K562 (cell line): ENCODE results near the gene HCRTR1. TPM values are rescaled to one million over a fixed set of nuclear protein-coding genes. Genes with fewer than 3 reads are reported as not detected.

ENCODE experiments used
- ARID1B ChIP-seq: fragments of 450-650 bp; IDR thresholded peaks from 2 replicates; pipeline ENCODE4 v1.6.1; 2016; ENCODE audit warnings: antibody characterized with exemption, mild to moderate bottlenecking, inconsistent platforms
- COPS2 ChIP-seq: fragments of 450-650 bp; conservative IDR thresholded peaks from 2 replicates; pipeline ENCODE4 v1.6.1; 2016; ENCODE audit warnings: mild to moderate bottlenecking, moderate library complexity
- GABPA ChIP-seq: fragments of 200-800 bp; sonication (Bioruptor generic); conservative IDR thresholded peaks from 2 replicates; pipeline ENCODE4 v1.6.1; 2016; ENCODE audit warnings: low read depth, missing genetic modification characterization, missing compliant biosample characterization
- KHSRP ChIP-seq: fragments of 450-650 bp; IDR thresholded peaks from 2 replicates; pipeline ENCODE4 v1.6.1; 2017
- LEF1 ChIP-seq: fragments of 450-650 bp; IDR thresholded peaks from 2 replicates; pipeline ENCODE4 v1.6.1; 2016; ENCODE audit warnings: mild to moderate bottlenecking
- MBD2 ChIP-seq: sonication (generic); IDR thresholded peaks from 2 replicates; pipeline ENCODE4 v1.6.1; 2016; ENCODE audit warnings: low read depth, borderline replicate concordance
- NCOA6 ChIP-seq: fragments of 450-650 bp; IDR thresholded peaks from 2 replicates; pipeline ENCODE4 v1.6.1; 2017; ENCODE audit warnings: mild to moderate bottlenecking
- OTX1 ChIP-seq: fragments of 450-650 bp; formaldehyde crosslinking; IDR thresholded peaks from 2 replicates; pipeline ENCODE4 v1.4.0; 2022; ENCODE audit warnings: mild to moderate bottlenecking
- PHTF2 ChIP-seq: fragments of 250-450 bp; sonication (Bioruptor Pico); IDR thresholded peaks from 2 replicates; pipeline ENCODE4 v1.5.0; 2021; ENCODE audit warnings: mild to moderate bottlenecking
- POLR3A ChIP-seq: IDR thresholded peaks from 2 replicates; pipeline ENCODE4 v1.6.1; 2011; ENCODE audit warnings: borderline replicate concordance, mild to moderate bottlenecking, moderate library complexity; ENCODE audit not compliant: insufficient read length, insufficient read depth; ENCODE audit errors: extremely low read depth
- RFX7 ChIP-seq: fragments of 250-450 bp; sonication (Bioruptor Pico); IDR thresholded peaks from 2 replicates; pipeline ENCODE4 v1.5.1; 2021; ENCODE audit warnings: mild to moderate bottlenecking
- SIX5 ChIP-seq, 2 experiments: IDR thresholded peaks; 2 replicates each; pipeline ENCODE4 v1.6.1; 2011; ENCODE audit warnings: low read length in 2 of 2, borderline replicate concordance in 1 of 2, low read depth in 1 of 2, mild to moderate bottlenecking in 1 of 2, moderate library complexity in 1 of 2; ENCODE audit not compliant: insufficient read depth in 1 of 2
- SMARCA5 ChIP-seq: fragments of 450-650 bp; IDR thresholded peaks from 2 replicates; pipeline ENCODE4 v1.6.1; 2016
- ZNF316 ChIP-seq: fragments of 450-650 bp; IDR thresholded peaks from 2 replicates; pipeline ENCODE4 v1.6.1; 2016
- ZNF324 ChIP-seq: fragments of 250-450 bp; sonication (Bioruptor Pico); IDR thresholded peaks from 2 replicates; pipeline ENCODE4 v1.4.0; 2020; ENCODE audit warnings: mild to moderate bottlenecking
- ZNF347 ChIP-seq: fragments of 450-650 bp; formaldehyde crosslinking; IDR thresholded peaks from 2 replicates; pipeline ENCODE4 v1.4.0; 2020; ENCODE audit warnings: low read depth, mild to moderate bottlenecking, moderate library complexity
- ZNF444 ChIP-seq: fragments of 250-450 bp; sonication (Bioruptor Pico); IDR thresholded peaks from 2 replicates; pipeline ENCODE4 v1.4.0; 2020; ENCODE audit warnings: mild to moderate bottlenecking, moderate library complexity
- ZNF780A ChIP-seq: fragments of 250-450 bp; sonication (Bioruptor Pico); IDR thresholded peaks from 2 replicates; pipeline ENCODE4 v1.5.0; 2021; ENCODE audit warnings: mild to moderate bottlenecking
- polyA plus RNA-seq, 8 experiments: library from polyadenylated mRNA; depleted of rRNA in 4 of 8; stranded (reverse) in 5 of 8; unstranded in 3 of 8; fragments of >200 nt; fragmentation: Nextera tagmentation in 2 of 8; fragmentation: Illumina TruSeq in 1 of 8; extraction: Ambion mirVana in 2 of 8; extraction: Trizol in 1 of 8; gene quantifications; 2 replicates each; pipeline versions ENCODE4 v1.2.1 to v1.2.3, GENCODE V29; 2011 to 2014; ENCODE audit warnings: inconsistent platforms in 1 of 8, missing spikeins in 1 of 8
- total RNA-seq, 7 experiments: library from RNA; depleted of rRNA in 6 of 7; stranded (reverse); fragments of >200 nt in 6 of 7; fragmentation: Illumina TruSeq in 2 of 7; extraction: Trizol in 2 of 7; gene quantifications; 2 replicates each; pipeline versions ENCODE4 v1.2.1 to v1.2.3, GENCODE V29; 2011 to 2021; ENCODE audit warnings: low replicate concordance in 1 of 7
- TF ChIP-seq, protein P1 (sequence below): fragments of 250-450 bp; sonication (Bioruptor Pico); IDR thresholded peaks from 2 replicates; pipeline ENCODE4 v1.5.1; 2021; ENCODE audit warnings: mild to moderate bottlenecking
- TF ChIP-seq, protein P2 (sequence below): fragments of 450-650 bp; IDR thresholded peaks from 2 replicates; pipeline ENCODE4 v1.6.1; 2016; ENCODE audit warnings: low read depth
- TF ChIP-seq, protein P3 (sequence below): fragments of 250-450 bp; sonication (Bioruptor Pico); IDR thresholded peaks from 2 replicates; pipeline ENCODE4 v1.8.0; 2021; ENCODE audit warnings: borderline replicate concordance, mild to moderate bottlenecking, moderate library complexity; ENCODE audit not compliant: poor library complexity, severe bottlenecking

Gene HCRTR1
- total and polyA plus RNA-seq, 9 of the 15 experiments (the other 6 are each of a cell fraction or from before 2014, with no cell fraction given): not detected

DNA sequence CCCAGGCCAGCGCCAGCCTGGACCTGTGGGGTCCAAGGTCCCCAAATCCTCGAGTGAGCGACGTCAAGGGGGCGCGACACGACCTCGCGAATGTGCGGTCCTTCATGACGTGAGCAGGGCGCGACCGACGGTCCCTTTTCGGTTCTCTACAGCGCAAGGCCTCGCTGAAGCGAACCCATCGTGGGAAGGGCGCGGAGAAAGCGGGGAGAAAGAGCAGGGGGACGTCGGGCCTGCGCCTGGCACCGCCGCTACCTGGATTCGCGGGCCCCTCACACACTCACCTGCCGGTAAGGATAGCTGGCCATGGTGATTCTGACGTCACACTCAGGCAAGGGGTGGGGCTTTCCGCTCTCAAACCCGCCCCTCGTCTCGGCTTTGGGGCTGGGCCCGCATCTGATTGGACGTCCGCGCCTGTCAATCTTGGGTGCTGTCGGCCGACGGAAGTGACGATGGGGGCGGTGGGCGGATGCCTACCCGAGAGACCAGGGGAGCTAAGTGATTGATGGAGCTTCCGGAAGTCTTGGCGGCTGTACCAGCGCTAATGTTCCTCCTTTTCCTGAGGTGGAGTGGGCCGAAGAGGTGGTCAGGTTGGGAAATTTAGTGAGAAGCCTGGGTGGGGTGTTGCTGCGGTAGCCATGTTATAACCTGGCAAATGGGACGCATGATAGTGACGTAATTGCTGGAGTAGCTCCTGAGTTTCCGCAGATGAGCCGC is 27.2 kb downstream of the HCRTR1 start, which contains the start of gene PEF1 (continued):
- TF ChIP-seq, protein P1, sequence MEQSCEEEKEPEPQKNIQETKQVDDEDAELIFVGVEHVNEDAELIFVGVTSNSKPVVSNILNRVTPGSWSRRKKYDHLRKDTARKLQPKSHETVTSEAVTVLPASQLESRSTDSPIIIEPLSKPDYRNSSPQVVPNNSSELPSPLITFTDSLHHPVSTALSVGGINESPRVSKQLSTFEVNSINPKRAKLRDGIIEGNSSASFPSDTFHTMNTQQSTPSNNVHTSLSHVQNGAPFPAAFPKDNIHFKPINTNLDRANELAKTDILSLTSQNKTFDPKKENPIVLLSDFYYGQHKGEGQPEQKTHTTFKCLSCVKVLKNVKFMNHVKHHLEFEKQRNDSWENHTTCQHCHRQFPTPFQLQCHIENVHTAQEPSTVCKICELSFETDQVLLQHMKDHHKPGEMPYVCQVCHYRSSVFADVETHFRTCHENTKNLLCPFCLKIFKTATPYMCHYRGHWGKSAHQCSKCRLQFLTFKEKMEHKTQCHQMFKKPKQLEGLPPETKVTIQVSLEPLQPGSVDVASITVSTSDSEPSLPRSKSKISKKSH: no peak
- no peak for TF ChIP-seq NCOA6
- TF ChIP-seq LEF1: no peak
- TF ChIP-seq OTX1 (CRISPR knock-in tag): peak; percentile 5; the same call in 1 of the 2 replicates
- no peak for TF ChIP-seq COPS2
- no peak for TF ChIP-seq ZNF347
- TF ChIP-seq ZNF324: no peak
- no peak for TF ChIP-seq SMARCA5
- no peak for TF ChIP-seq ZNF444 (CRISPR knock-in tag)
- no peak for TF ChIP-seq ZNF316
- TF ChIP-seq ZNF780A (CRISPR knock-in tag): no peak
- TF ChIP-seq, protein P2, sequence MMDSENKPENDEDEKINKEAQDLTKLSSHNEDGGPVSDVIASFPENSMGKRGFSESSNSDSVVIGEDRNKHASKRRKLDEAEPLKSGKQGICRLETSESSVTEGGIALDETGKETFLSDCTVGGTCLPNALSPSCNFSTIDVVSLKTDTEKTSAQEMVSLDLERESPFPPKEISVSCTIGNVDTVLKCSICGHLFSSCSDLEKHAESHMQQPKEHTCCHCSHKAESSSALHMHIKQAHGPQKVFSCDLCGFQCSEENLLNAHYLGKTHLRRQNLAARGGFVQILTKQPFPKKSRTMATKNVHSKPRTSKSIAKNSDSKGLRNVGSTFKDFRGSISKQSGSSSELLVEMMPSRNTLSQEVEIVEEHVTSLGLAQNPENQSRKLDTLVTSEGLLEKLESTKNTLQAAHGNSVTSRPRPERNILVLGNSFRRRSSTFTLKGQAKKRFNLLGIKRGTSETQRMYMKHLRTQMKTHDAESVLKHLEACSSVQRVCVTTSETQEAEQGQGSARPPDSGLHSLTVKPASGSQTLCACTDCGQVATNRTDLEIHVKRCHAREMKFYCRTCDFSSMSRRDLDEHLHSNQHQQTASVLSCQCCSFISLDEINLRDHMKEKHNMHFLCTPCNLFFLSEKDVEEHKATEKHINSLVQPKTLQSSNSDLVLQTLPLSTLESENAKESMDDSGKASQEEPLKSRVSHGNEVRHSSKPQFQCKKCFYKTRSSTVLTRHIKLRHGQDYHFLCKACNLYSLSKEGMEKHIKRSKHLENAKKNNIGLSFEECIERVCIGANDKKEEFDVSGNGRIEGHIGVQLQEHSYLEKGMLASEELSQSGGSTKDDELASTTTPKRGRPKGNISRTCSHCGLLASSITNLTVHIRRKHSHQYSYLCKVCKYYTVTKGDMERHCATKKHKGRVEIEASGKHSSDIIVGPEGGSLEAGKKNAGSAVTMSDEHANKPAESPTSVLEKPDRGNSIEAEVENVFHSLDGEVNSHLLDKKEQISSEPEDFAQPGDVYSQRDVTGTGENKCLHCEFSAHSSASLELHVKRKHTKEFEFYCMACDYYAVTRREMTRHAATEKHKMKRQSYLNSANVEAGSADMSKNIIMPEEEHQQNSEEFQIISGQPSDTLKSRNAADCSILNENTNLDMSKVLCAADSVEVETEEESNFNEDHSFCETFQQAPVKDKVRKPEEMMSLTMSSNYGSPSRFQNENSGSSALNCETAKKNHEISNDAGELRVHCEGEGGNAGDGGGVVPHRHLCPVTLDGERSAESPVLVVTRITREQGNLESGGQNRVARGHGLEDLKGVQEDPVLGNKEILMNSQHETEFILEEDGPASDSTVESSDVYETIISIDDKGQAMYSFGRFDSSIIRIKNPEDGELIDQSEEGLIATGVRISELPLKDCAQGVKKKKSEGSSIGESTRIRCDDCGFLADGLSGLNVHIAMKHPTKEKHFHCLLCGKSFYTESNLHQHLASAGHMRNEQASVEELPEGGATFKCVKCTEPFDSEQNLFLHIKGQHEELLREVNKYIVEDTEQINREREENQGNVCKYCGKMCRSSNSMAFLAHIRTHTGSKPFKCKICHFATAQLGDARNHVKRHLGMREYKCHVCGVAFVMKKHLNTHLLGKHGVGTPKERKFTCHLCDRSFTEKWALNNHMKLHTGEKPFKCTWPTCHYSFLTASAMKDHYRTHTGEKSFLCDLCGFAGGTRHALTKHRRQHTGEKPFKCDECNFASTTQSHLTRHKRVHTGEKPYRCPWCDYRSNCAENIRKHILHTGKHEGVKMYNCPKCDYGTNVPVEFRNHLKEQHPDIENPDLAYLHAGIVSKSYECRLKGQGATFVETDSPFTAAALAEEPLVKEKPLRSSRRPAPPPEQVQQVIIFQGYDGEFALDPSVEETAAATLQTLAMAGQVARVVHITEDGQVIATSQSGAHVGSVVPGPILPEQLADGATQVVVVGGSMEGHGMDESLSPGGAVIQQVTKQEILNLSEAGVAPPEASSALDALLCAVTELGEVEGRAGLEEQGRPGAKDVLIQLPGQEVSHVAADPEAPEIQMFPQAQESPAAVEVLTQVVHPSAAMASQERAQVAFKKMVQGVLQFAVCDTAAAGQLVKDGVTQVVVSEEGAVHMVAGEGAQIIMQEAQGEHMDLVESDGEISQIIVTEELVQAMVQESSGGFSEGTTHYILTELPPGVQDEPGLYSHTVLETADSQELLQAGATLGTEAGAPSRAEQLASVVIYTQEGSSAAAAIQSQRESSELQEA: no peak
- TF ChIP-seq POLR3A: no peak
- TF ChIP-seq GABPA (tag): peak; percentile 100
- 0 out of 2 replicates have a peak, but pooled peaks have one; percentile 44 for TF ChIP-seq RFX7
- peak; percentile 99 for TF ChIP-seq KHSRP
- TF ChIP-seq, protein P3, sequence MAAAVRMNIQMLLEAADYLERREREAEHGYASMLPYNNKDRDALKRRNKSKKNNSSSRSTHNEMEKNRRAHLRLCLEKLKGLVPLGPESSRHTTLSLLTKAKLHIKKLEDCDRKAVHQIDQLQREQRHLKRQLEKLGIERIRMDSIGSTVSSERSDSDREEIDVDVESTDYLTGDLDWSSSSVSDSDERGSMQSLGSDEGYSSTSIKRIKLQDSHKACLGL (CRISPR knock-in tag): no peak
- TF ChIP-seq ARID1B: no peak
- TF ChIP-seq PHTF2 (CRISPR knock-in tag): no peak
- TF ChIP-seq SIX5 (IDR thresholded peaks at IDR 0.05; ENCODE audit: borderline replicate concordance in 1 of 2, insufficient read depth in 1 of 2, low read depth in 1 of 2, low read length in 2 of 2): peak; percentile 58 to 59; a peak in 3 of 4 replicates
- TF ChIP-seq MBD2: peak; percentile 76
